H1 (cell line): ENCODE measurements around the gene OR52I2. TPM values are rescaled to one million over a fixed set of nuclear protein-coding genes. Genes with fewer than 3 reads are reported as not detected.

Source experiments
- CTCF ChIA-PET: fragments of 300-600 bp; sonication (Branson Sonifier 250); formaldehyde crosslinking; loops from one replicate; lab custom pipeline; 2021; ENCODE audit not compliant: partially characterized antibody; lab: Charles Lee
- POLR2A ChIA-PET: fragments of 300-600 bp; sonication (Branson Sonifier 250); formaldehyde crosslinking; loops from one replicate; lab custom pipeline; 2021; ENCODE audit warnings: inconsistent platforms; ENCODE audit not compliant: partially characterized antibody; lab: Charles Lee
- DNase-seq, 2 experiments: peaks; one replicate each; pipeline versions ENCODE4 v3.0.0 to v3.0.0-alpha.2; 2010 to 2022; ENCODE audit warnings: low spot score in 2 of 2, low read depth in 1 of 2, mixed read lengths in 1 of 2
- FAIRE-seq: peaks from 2 replicates; lab custom pipeline; 2011; peaks lifted over from hg19 to GRCh38; lab: Jason Lieb, UNC
- H2AFZ ChIP-seq: 2 replicates; pipeline ENCODE4 v1.8.1; 2012; ENCODE audit warnings: low read length, inconsistent platforms
- H2AK5ac ChIP-seq: 2 replicates; pipeline ENCODE4 v1.6.1; 2013; ENCODE audit warnings: low read depth, low read length
- H2BK120ac ChIP-seq: replicated peaks from 2 replicates; pipeline ENCODE3; 2013; ENCODE audit warnings: low read depth, low read length, inconsistent platforms
- H2BK12ac ChIP-seq: 2 replicates; pipeline ENCODE4 v1.6.1; 2013; ENCODE audit warnings: low read depth, low read length
- H2BK15ac ChIP-seq: 2 replicates; pipeline ENCODE4 v1.6.1; 2013; ENCODE audit warnings: low read length
- H2BK20ac ChIP-seq: 2 replicates; pipeline ENCODE4 v1.6.1; 2013; ENCODE audit warnings: low read length
- H2BK5ac ChIP-seq: 2 replicates; pipeline ENCODE4 v1.6.1; 2013; ENCODE audit warnings: low read depth, low read length
- H3K14ac ChIP-seq: 2 replicates; pipeline ENCODE4 v1.6.1; 2013; ENCODE audit warnings: inconsistent platforms; ENCODE audit not compliant: insufficient read length
- H3K18ac ChIP-seq: 2 replicates; pipeline ENCODE4 v1.6.1; 2013; ENCODE audit warnings: low read length; ENCODE audit errors: extremely low read depth
- H3K23ac ChIP-seq: 2 replicates; pipeline ENCODE4 v1.6.1; 2013; ENCODE audit warnings: inconsistent platforms; ENCODE audit not compliant: insufficient read length
- H3K23me2 ChIP-seq: 2 replicates; pipeline ENCODE4 v1.6.1; 2013; ENCODE audit warnings: low read depth, low read length
- H3K27ac ChIP-seq: 2 replicates; pipeline ENCODE4 v1.6.1; 2011; ENCODE audit warnings: low read depth, low read length, inconsistent platforms
- H3K27me3 ChIP-seq, 4 experiments: replicated peaks in 1 of 4; 1 replicate in 1 of 4; 2 replicates in 3 of 4; pipeline versions ENCODE4 v1.6.1 to v1.8.1; 2011 to 2013; ENCODE audit warnings: low read length in 3 of 4, mild to moderate bottlenecking in 3 of 4, inconsistent platforms in 2 of 4, mixed read lengths in 2 of 4, moderate library complexity in 1 of 4; ENCODE audit not compliant: control insufficient read depth in 3 of 4, insufficient read depth in 3 of 4; ENCODE audit errors: extremely low read depth in 1 of 4
- H3K36me3 ChIP-seq, 4 experiments: 2 replicates each; pipeline versions ENCODE4 v1.6.1 to v1.8.1; 2011 to 2013; ENCODE audit warnings: mild to moderate bottlenecking in 4 of 4, low read length in 3 of 4, moderate library complexity in 2 of 4, control low read depth in 1 of 4, inconsistent platforms in 1 of 4; ENCODE audit not compliant: insufficient read depth in 4 of 4, control insufficient read depth in 2 of 4
- H3K4ac ChIP-seq: replicated peaks from 2 replicates; pipeline ENCODE3; 2013; ENCODE audit warnings: low read length, low read depth, mixed read lengths, inconsistent platforms; ENCODE audit not compliant: insufficient read length
- H3K4me1 ChIP-seq, 4 experiments: replicated peaks in 1 of 4; 1 replicate in 1 of 4; 2 replicates in 3 of 4; pipeline versions ENCODE4 v1.6.1 to v1.8.1; 2011 to 2013; ENCODE audit warnings: low read length in 3 of 4, inconsistent platforms in 2 of 4, mixed read lengths in 1 of 4; ENCODE audit not compliant: insufficient read depth in 4 of 4, control insufficient read depth in 3 of 4
- H3K4me2 ChIP-seq, 2 experiments: 2 replicates each; pipeline versions ENCODE4 v1.6.1 to v1.8.1; 2011 to 2013; ENCODE audit warnings: low read depth in 2 of 2, low read length in 2 of 2, control low read depth in 1 of 2, inconsistent platforms in 1 of 2, mild to moderate bottlenecking in 1 of 2; ENCODE audit not compliant: insufficient read depth in 1 of 2
- H3K4me3 ChIP-seq, 4 experiments: fragments of 200-600, 300-600 bp in 1 of 4; sonication (generic), shearing (Covaris generic), sonication (Bioruptor Twin) in 1 of 4; 2 replicates each; pipeline versions ENCODE4 v1.5.1 to v1.8.1; 2011 to 2016; ENCODE audit warnings: low read length in 4 of 4, low read depth in 3 of 4, control low read depth in 2 of 4, inconsistent platforms in 2 of 4, mild to moderate bottlenecking in 2 of 4, mixed read lengths in 1 of 4, moderate library complexity in 1 of 4; ENCODE audit not compliant: insufficient read depth in 2 of 4; ENCODE audit errors: extremely low read depth in 1 of 4
- H3K56ac ChIP-seq: replicated peaks from 2 replicates; pipeline ENCODE3; 2013; ENCODE audit warnings: low read depth, mild to moderate bottlenecking, mixed read lengths, low read length, inconsistent platforms; ENCODE audit not compliant: insufficient read length
- H3K79me1 ChIP-seq: 2 replicates; pipeline ENCODE4 v1.6.1; 2013; ENCODE audit warnings: low read depth, low read length, control low read depth
- H3K79me2 ChIP-seq, 2 experiments: 2 replicates each; pipeline versions ENCODE4 v1.6.1 to v1.8.1; 2012 to 2013; ENCODE audit warnings: low read length in 2 of 2, mild to moderate bottlenecking in 2 of 2, inconsistent platforms in 1 of 2; ENCODE audit not compliant: insufficient read depth in 2 of 2, control insufficient read depth in 1 of 2
- H3K9ac ChIP-seq, 4 experiments: replicated peaks in 1 of 4; 1 replicate in 1 of 4; 2 replicates in 3 of 4; pipeline versions ENCODE4 v1.6.1 to v1.8.1; 2011 to 2013; ENCODE audit warnings: low read depth in 3 of 4, low read length in 3 of 4, control low read depth in 2 of 4, mild to moderate bottlenecking in 2 of 4, moderate library complexity in 2 of 4, inconsistent platforms in 1 of 4; ENCODE audit errors: extremely low read depth in 1 of 4
- H3K9me3 ChIP-seq, 2 experiments: 2 replicates each; pipeline versions ENCODE4 v1.6.1 to v1.8.1; 2012 to 2013; ENCODE audit warnings: mild to moderate bottlenecking in 2 of 2, moderate library complexity in 2 of 2, control low read depth in 1 of 2, inconsistent platforms in 1 of 2, low read depth in 1 of 2, low read length in 1 of 2, mixed read lengths in 1 of 2; ENCODE audit not compliant: insufficient read depth in 2 of 2
- H4K20me1 ChIP-seq, 2 experiments: replicated peaks in 1 of 2; 2 replicates each; pipeline versions ENCODE3 to v1.8.1; 2011 to 2013; ENCODE audit warnings: inconsistent platforms in 2 of 2, low read length in 2 of 2, mild to moderate bottlenecking in 1 of 2; ENCODE audit not compliant: insufficient read depth in 2 of 2, control insufficient read depth in 1 of 2
- H4K5ac ChIP-seq: 2 replicates; pipeline ENCODE4 v1.6.1; 2013; ENCODE audit warnings: low read length, low read depth, mixed read lengths, inconsistent platforms; ENCODE audit not compliant: insufficient read length
- H4K8ac ChIP-seq: 2 replicates; pipeline ENCODE4 v1.8.0; 2013; ENCODE audit warnings: mild to moderate bottlenecking, moderate library complexity, low read length, inconsistent platforms; ENCODE audit not compliant: insufficient read depth; ENCODE audit errors: extremely low read depth
- H4K91ac ChIP-seq: replicated peaks from 2 replicates; pipeline ENCODE3; 2013; ENCODE audit warnings: low read length, mixed read lengths, inconsistent platforms; ENCODE audit not compliant: insufficient read length
- ASH2L ChIP-seq: fragments of 200-600, 300-600 bp; sonication (generic); IDR thresholded peaks from one replicate; pipeline ENCODE4 v1.7.1; 2017; ENCODE audit warnings: low read length
- BCL11A ChIP-seq, 2 experiments: IDR thresholded peaks; one replicate each; pipeline ENCODE4 v1.6.1; 2011; ENCODE audit warnings: low read depth in 2 of 2, low read length in 2 of 2, mild to moderate bottlenecking in 2 of 2
- CTBP2 ChIP-seq: IDR thresholded peaks from 2 replicates; pipeline ENCODE4 v1.7.0; 2011; ENCODE audit warnings: borderline replicate concordance, mild to moderate bottlenecking, moderate library complexity, mixed read lengths, low read length; ENCODE audit not compliant: insufficient read depth, insufficient read length
- JUN ChIP-seq: IDR thresholded peaks from 2 replicates; pipeline ENCODE4 v1.6.1; 2011; ENCODE audit warnings: low read depth, mild to moderate bottlenecking, improper control_type of control experiment, low read length
- NANOG ChIP-seq: IDR thresholded peaks from 2 replicates; pipeline ENCODE4 v1.6.1; 2011; ENCODE audit warnings: low read length, low read depth, mild to moderate bottlenecking, inconsistent platforms; ENCODE audit not compliant: insufficient read depth, poor library complexity, severe bottlenecking
- POLR2AphosphoS5 ChIP-seq: IDR thresholded peaks from 2 replicates; pipeline ENCODE4 v1.6.1; 2011; ENCODE audit warnings: low read depth, low read length
- SP2 ChIP-seq: IDR thresholded peaks from 2 replicates; pipeline ENCODE4 v1.6.1; 2012; ENCODE audit warnings: mild to moderate bottlenecking, low read length, inconsistent platforms
- SP4 ChIP-seq: IDR thresholded peaks from 2 replicates; pipeline ENCODE4 v1.6.1; 2012; ENCODE audit warnings: low read length, inconsistent platforms
- WGBS, 2 experiments: shearing (Covaris generic) in 1 of 2; methylation state at CpG; one replicate each; pipeline versions ENCODE4 v1.1.6 to v1.1.7; 2013 to 2015; ENCODE audit warnings: low lambda C conversion rate in 2 of 2, mixed read lengths in 2 of 2, inconsistent platforms in 1 of 2, low coverage in 1 of 2, missing lambda C conversion rate in 1 of 2; ENCODE audit not compliant: insufficient replicate concordance in 2 of 2, insufficient coverage in 1 of 2, insufficient read length in 1 of 2; ENCODE audit errors: extremely low coverage in 1 of 2, missing lambda C conversion rate in 1 of 2; 5-methylcytosine and 5-hydroxymethylcytosine counted together
- polyA plus RNA-seq, 7 experiments: library from polyadenylated mRNA; depleted of rRNA in 3 of 7; stranded (reverse) in 5 of 7; unstranded in 2 of 7; fragments of >200 nt in 5 of 7; fragments of 200-250 nt in 2 of 7; gene quantifications; 1 replicate in 5 of 7; 2 replicates in 1 of 7; 4 replicates in 1 of 7; pipeline versions ENCODE4 v1.2.1 to v1.2.3, GENCODE V29; 2011 to 2013; ENCODE audit warnings: missing spikeins in 2 of 7, mixed read lengths in 2 of 7
- total RNA-seq: library from RNA; stranded (reverse); fragmentation: NEBNext Ultra II Directional; extraction: Animal tissue kit (Norgen Biotek cat#: 25700); gene quantifications from 2 replicates; pipeline ENCODE4 v1.2.1, GENCODE V29; 2021

The OR52I2 gene
- total and polyA plus RNA-seq, 2 of the 8 experiments (the other 6 are each of a cell fraction or from before 2014, with no cell fraction given): not detected

GRCh38 chr11:4578624-4579023 is 2.9 kb upstream of the OR52I2 start:
- H3K79me2 ChIP-seq: no peaks in the 10 kb centered on the region
- ChIA-PET POLR2A (no interaction called here), CTCF (interaction anchor here (0.8 to 5.3 kb wide), 4 partner anchors 9 to 391 kb away, joined by 3 to 20 read pairs (median 4); no protein-coding TSS in a partner anchor)
- H2BK12ac ChIP-seq: no peak overlapping the region
- H2AK5ac ChIP-seq: no peak overlapping the region
- no peak overlapping the region for H2BK120ac ChIP-seq
- no peak overlapping the region for H2AFZ ChIP-seq
- H3K14ac ChIP-seq: no peak overlapping the region
- H3K36me3 ChIP-seq: no peaks in the 10 kb centered on the region
- TF ChIP-seq ASH2L: no peak
- no peak for TF ChIP-seq NANOG
- TF ChIP-seq SP4: no peak
- TF ChIP-seq CTBP2: no peak
- TF ChIP-seq SP2: no peak
- no peak for TF ChIP-seq JUN
- TF ChIP-seq POLR2AphosphoS5: no peak
- TF ChIP-seq BCL11A (IDR thresholded peaks at IDR 0.05; ENCODE audit: low read depth in 2 of 2, low read length in 2 of 2): no peak
- no peak overlapping the region for H3K4me2 ChIP-seq
- FAIRE-seq: no peak
- H2BK15ac ChIP-seq: no peak overlapping the region
- no peak overlapping the region for H4K8ac ChIP-seq
- no peaks in the 10 kb centered on the region; a peak in 1 of 7 replicates for H3K4me1 ChIP-seq
- no peak overlapping the region for H3K9ac ChIP-seq
- no peak overlapping the region for H3K4ac ChIP-seq
- no peak overlapping the region for H3K4me3 ChIP-seq
- no peak overlapping the region for H2BK20ac ChIP-seq
- no peak overlapping the region for H3K18ac ChIP-seq
- no peak overlapping the region for H4K5ac ChIP-seq
- no peak overlapping the region for H4K91ac ChIP-seq
- H3K56ac ChIP-seq: no peak overlapping the region
- H3K9me3 ChIP-seq: no peaks in the 10 kb centered on the region
- no peaks in the 10 kb centered on the region for H3K79me1 ChIP-seq
- H4K20me1 ChIP-seq: no peaks in the 10 kb centered on the region
- H3K23ac ChIP-seq: no peak overlapping the region
- WGBS, 2 experiments: 98% methylated on average over 6 of the region's 6 CpGs; no CpG with 5 or more reads in 1 of the 2 experiments
- H3K27ac ChIP-seq: no peak overlapping the region
- no peaks in the 10 kb centered on the region for H3K23me2 ChIP-seq
- no peak for DNase-seq
- no peak overlapping the region for H2BK5ac ChIP-seq
- no peaks in the 10 kb centered on the region for H3K27me3 ChIP-seq
